ENCODE results near the gene DNAH8. TPM values are rescaled to one million over a fixed set of nuclear protein-coding genes. Genes with fewer than 3 reads are reported as not detected.

The DNAH8 gene
- polyA plus RNA-seq, 1 of the 3 experiments (the other 2 are of a cell fraction): not detected

GRCh38 chr6:38976801-38977500 is 261.8 kb downstream of the DNAH8 start:
- Histone ChIP-seq H3K9ac (no peak overlapping the region), H3F3A (replicated peaks; ENCODE audit: insufficient read depth) (no peaks in the 10 kb centered on the region), H3K27me3 (ENCODE audit: insufficient read depth) (no peaks in the 10 kb centered on the region), H3K9me3 (no peaks in the 10 kb centered on the region), H3K4me3 (ENCODE audit: low read depth in 2 of 2, low read length in 1 of 2) (no peak overlapping the region), H3K4me1 (ENCODE audit: control insufficient read depth in 1 of 2, insufficient read depth in 2 of 2, low read depth in 1 of 2, low read length in 1 of 2) (peaks cover 0 to 16% of the 10 kb centered on the region in 2 experiments; a peak in 2 of 4 replicates), H4K20me1 (ENCODE audit: insufficient read depth) (no peaks in the 10 kb centered on the region), H3K9me2 (no peaks in the 10 kb centered on the region), H3K4me2 (no peak overlapping the region), H3K79me2 (ENCODE audit: insufficient read depth) (no peaks in the 10 kb centered on the region), H3K27ac (ENCODE audit: low read depth in 2 of 2, low read length in 1 of 2) (no peak overlapping the region; a peak in 1 of 4 replicates), H3K36me3 (replicated peaks in 1 of 2; ENCODE audit: control insufficient read depth in 1 of 2, insufficient read depth in 2 of 2, low read length in 1 of 2) (no peaks in the 10 kb centered on the region), H2AFZ (ENCODE audit: low read depth) (no peak overlapping the region)
- 27% methylated on average over 4 of the region's 6 CpGs for WGBS (ENCODE audit: low lambda C conversion rate)
- no peak for TF ChIP-seq NFIC (IDR thresholded peaks at IDR 0.05; ENCODE audit: borderline replicate concordance)
- ChIA-PET CTCF (interaction anchor here (0.7 to 8.8 kb wide), 7 partner anchors 20 to 334 kb away, joined by 3 to 83 read pairs (median 5); no protein-coding TSS in a partner anchor), POLR2A (no interaction called here)
- DNase-seq: no peak

- TF ChIP-seq CTCF (IDR thresholded peaks at IDR 0.05) (no peak), RAD21 (IDR thresholded peaks at IDR 0.05; ENCODE audit: low read length) (no peak), RFX5 (IDR thresholded peaks at IDR 0.05; ENCODE audit: low read length) (no peak), SMC3 (IDR thresholded peaks at IDR 0.05; ENCODE audit: low read depth, low read length) (no peak), JUND (IDR thresholded peaks at IDR 0.05) (no peak), RXRA (IDR thresholded peaks at IDR 0.05; ENCODE audit: borderline replicate concordance, low read depth) (no peak), MXI1 (IDR thresholded peaks at IDR 0.05; ENCODE audit: low read depth, low read length) (no peak), RCOR1 (IDR thresholded peaks at IDR 0.05; ENCODE audit: low read length) (no peak), MEF2A (IDR thresholded peaks at IDR 0.05; ENCODE audit: borderline replicate concordance, low read depth) (no peak), TCF12 (IDR thresholded peaks at IDR 0.05) (no peak)
Measured at GRCh38 chr6:38978139-38978704, 263.1 kb downstream of the DNAH8 start.

More at GRCh38 chr6:38978139-38978704, 263.1 kb downstream of the DNAH8 start:
- H3K4me1 ChIP-seq (ENCODE audit: control insufficient read depth in 1 of 2, insufficient read depth in 2 of 2, low read depth in 1 of 2, low read length in 1 of 2): peaks cover 0 to 16% of the 10 kb centered on the region in 2 experiments; a peak in 2 of 4 replicates
- 25% methylated on average over 3 of the region's 3 CpGs for WGBS (ENCODE audit: low lambda C conversion rate)
- H3K79me2 ChIP-seq (ENCODE audit: insufficient read depth): no peaks in the 10 kb centered on the region
- ChIA-PET CTCF (interaction anchor here (1.1 to 1.9 kb wide), 6 partner anchors 19 to 332 kb away, joined by 3 to 6 read pairs (median 4); no protein-coding TSS in a partner anchor), POLR2A (no interaction called here)
- H2AFZ ChIP-seq (ENCODE audit: low read depth): no peak overlapping the region
- H3K27ac ChIP-seq (ENCODE audit: low read depth in 2 of 2, low read length in 1 of 2): no peak overlapping the region
- H3K27me3 ChIP-seq (ENCODE audit: insufficient read depth): no peaks in the 10 kb centered on the region
- H3K9me2 ChIP-seq: no peaks in the 10 kb centered on the region
- no peaks in the 10 kb centered on the region for H4K20me1 ChIP-seq (ENCODE audit: insufficient read depth)
- no peak for DNase-seq
- no peak overlapping the region for H3K9ac ChIP-seq
- no peaks in the 10 kb centered on the region for H3F3A ChIP-seq (replicated peaks; ENCODE audit: insufficient read depth)
- H3K4me3 ChIP-seq (ENCODE audit: low read depth in 2 of 2, low read length in 1 of 2): no peak overlapping the region
- no peaks in the 10 kb centered on the region for H3K9me3 ChIP-seq
- H3K36me3 ChIP-seq (replicated peaks in 1 of 2; ENCODE audit: control insufficient read depth in 1 of 2, insufficient read depth in 2 of 2, low read length in 1 of 2): no peaks in the 10 kb centered on the region
- no peak overlapping the region for H3K4me2 ChIP-seq
